ENCODE results near the gene KAZN. TPM values are rescaled to one million over a fixed set of nuclear protein-coding genes. Genes with fewer than 3 reads are reported as not detected.

KAZN gene
- total and polyA plus RNA-seq, 2 of the 8 experiments (the other 6 are each of a cell fraction or from before 2014, with no cell fraction given) = 3.7 to 11.8 TPM

DNA sequence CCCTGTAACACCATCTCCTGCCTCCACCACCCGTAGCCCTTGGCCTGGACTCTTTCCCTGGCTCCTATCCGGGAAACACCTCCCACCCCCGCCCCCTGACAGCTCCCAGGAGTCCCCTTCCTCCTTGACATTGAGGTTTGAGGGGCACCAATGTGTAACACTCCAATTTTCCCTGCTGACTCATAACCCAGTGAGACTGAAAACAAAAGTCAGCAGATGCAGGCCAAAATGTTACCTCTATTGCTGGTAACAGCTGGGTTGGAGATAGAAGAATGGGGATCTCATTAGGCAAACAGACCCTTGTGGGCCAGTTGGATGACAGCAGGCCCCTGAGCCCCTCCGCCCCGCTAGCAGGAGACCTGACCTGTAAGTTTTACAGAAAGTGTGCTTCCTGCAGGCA is 237.2 kb downstream of the KAZN start:
- Histone ChIP-seq H3K27me3 (replicated peaks in 1 of 4; ENCODE audit: control insufficient read depth in 3 of 4, extremely low read depth in 1 of 4, insufficient read depth in 3 of 4, low read length in 3 of 4) (no peaks in the 10 kb centered on the region), H4K8ac (ENCODE audit: extremely low read depth, insufficient read depth, low read length) (no peak overlapping the region), H2BK20ac (ENCODE audit: low read length) (no peak overlapping the region), H4K91ac (replicated peaks; ENCODE audit: insufficient read length, low read length) (no peak overlapping the region), H3K9me3 (ENCODE audit: insufficient read depth in 2 of 2, low read depth in 1 of 2, low read length in 1 of 2) (no peaks in the 10 kb centered on the region), H2BK120ac (replicated peaks; ENCODE audit: low read depth, low read length) (no peak overlapping the region), H2BK15ac (ENCODE audit: low read length) (no peak overlapping the region), H3K14ac (ENCODE audit: insufficient read length) (no peak overlapping the region), H2AK5ac (ENCODE audit: low read depth, low read length) (no peak overlapping the region), H3K36me3 (ENCODE audit: control insufficient read depth in 2 of 4, insufficient read depth in 4 of 4, low read length in 3 of 4) (no peaks in the 10 kb centered on the region), H3K27ac (ENCODE audit: low read depth, low read length) (no peak overlapping the region), H3K4me2 (ENCODE audit: insufficient read depth in 1 of 2, low read depth in 2 of 2, low read length in 2 of 2) (no peak overlapping the region), H2AFZ (ENCODE audit: low read length) (no peak overlapping the region), H3K23ac (ENCODE audit: insufficient read length) (no peak overlapping the region), H3K4me1 (replicated peaks in 1 of 4; ENCODE audit: control insufficient read depth in 3 of 4, insufficient read depth in 4 of 4, low read length in 3 of 4) (peaks cover 0 to 5% (median 0%) of the 10 kb centered on the region in 4 experiments; a peak in 1 of 7 replicates), H3K56ac (replicated peaks; ENCODE audit: insufficient read length, low read depth, low read length) (no peak overlapping the region), H4K20me1 (replicated peaks in 1 of 2; ENCODE audit: control insufficient read depth in 1 of 2, insufficient read depth in 2 of 2, low read length in 2 of 2) (no peaks in the 10 kb centered on the region), H2BK12ac (ENCODE audit: low read depth, low read length) (no peak overlapping the region), H3K9ac (replicated peaks in 1 of 4; ENCODE audit: extremely low read depth in 1 of 4, low read depth in 3 of 4, low read length in 3 of 4) (no peak overlapping the region; a peak in 1 of 7 replicates), H3K4ac (replicated peaks; ENCODE audit: insufficient read length, low read depth, low read length) (no peak overlapping the region), H3K79me1 (ENCODE audit: low read depth, low read length) (no peaks in the 10 kb centered on the region), H4K5ac (ENCODE audit: insufficient read length, low read depth, low read length) (no peak overlapping the region), H3K4me3 (ENCODE audit: extremely low read depth in 1 of 4, insufficient read depth in 2 of 4, low read depth in 3 of 4, low read length in 4 of 4) (no peak overlapping the region), H3K18ac (ENCODE audit: extremely low read depth, low read length) (no peak overlapping the region), H2BK5ac (ENCODE audit: low read depth, low read length) (no peak overlapping the region), H3K79me2 (ENCODE audit: control insufficient read depth in 1 of 2, insufficient read depth in 2 of 2, low read length in 2 of 2) (0 out of 4 replicates have a peak, but pooled peaks cover 0 to 3% of the 10 kb centered on the region in 2 experiments), H3K23me2 (ENCODE audit: low read depth, low read length) (no peaks in the 10 kb centered on the region)
- WGBS, 2 experiments (ENCODE audit: extremely low coverage in 1 of 2, insufficient coverage in 1 of 2, insufficient read length in 1 of 2, insufficient replicate concordance in 2 of 2, low coverage in 1 of 2, low lambda C conversion rate in 2 of 2, missing lambda C conversion rate in 1 of 2) = 86% methylated on average over 4 of the region's 5 CpGs; no CpG with 5 or more reads in 1 of the 2 experiments
- no peak for FAIRE-seq
- DNase-seq (ENCODE audit: low read depth in 1 of 2, low spot score in 2 of 2) = no peak
- ChIA-PET CTCF (ENCODE audit: partially characterized antibody) (interaction anchor here (0.6 to 2.7 kb wide), 12 partner anchors 13 to 1642 kb away, joined by 3 to 11 read pairs (median 3); no protein-coding TSS in a partner anchor), POLR2A (ENCODE audit: partially characterized antibody) (interaction anchor here (0.6 kb wide), 1 partner anchor 232 kb away, joined by 3 read pairs; no protein-coding TSS in a partner anchor)
- TF ChIP-seq CREB1 (IDR thresholded peaks at IDR 0.05) (no peak), TEAD4 (IDR thresholded peaks at IDR 0.05; ENCODE audit: low read depth, low read length) (no peak), SRF (IDR thresholded peaks at IDR 0.05; ENCODE audit: low read depth, low read length) (no peak), BRCA1 (IDR thresholded peaks at IDR 0.05; ENCODE audit: low read depth, low read length) (no peak), SP4 (IDR thresholded peaks at IDR 0.05; ENCODE audit: low read length) (no peak), NRF1 (IDR thresholded peaks at IDR 0.05; ENCODE audit: low read depth, low read length) (no peak), EP300 (IDR thresholded peaks at IDR 0.05; ENCODE audit: borderline replicate concordance in 1 of 2, low read depth in 2 of 2, low read length in 2 of 2) (no peak), CHD1 (IDR thresholded peaks at IDR 0.05; ENCODE audit: low read depth, low read length) (no peak), SP2 (IDR thresholded peaks at IDR 0.05; ENCODE audit: low read length) (no peak), BCL11A (IDR thresholded peaks at IDR 0.05; ENCODE audit: low read depth in 2 of 2, low read length in 2 of 2) (no peak), KDM4A (IDR thresholded peaks at IDR 0.05; ENCODE audit: low read depth, low read length, severe bottlenecking) (no peak), TCF12 (IDR thresholded peaks at IDR 0.05; ENCODE audit: low read depth, low read length) (no peak), JUN (IDR thresholded peaks at IDR 0.05; ENCODE audit: low read depth, low read length) (no peak)
- TF ChIP-seq, protein P1, sequence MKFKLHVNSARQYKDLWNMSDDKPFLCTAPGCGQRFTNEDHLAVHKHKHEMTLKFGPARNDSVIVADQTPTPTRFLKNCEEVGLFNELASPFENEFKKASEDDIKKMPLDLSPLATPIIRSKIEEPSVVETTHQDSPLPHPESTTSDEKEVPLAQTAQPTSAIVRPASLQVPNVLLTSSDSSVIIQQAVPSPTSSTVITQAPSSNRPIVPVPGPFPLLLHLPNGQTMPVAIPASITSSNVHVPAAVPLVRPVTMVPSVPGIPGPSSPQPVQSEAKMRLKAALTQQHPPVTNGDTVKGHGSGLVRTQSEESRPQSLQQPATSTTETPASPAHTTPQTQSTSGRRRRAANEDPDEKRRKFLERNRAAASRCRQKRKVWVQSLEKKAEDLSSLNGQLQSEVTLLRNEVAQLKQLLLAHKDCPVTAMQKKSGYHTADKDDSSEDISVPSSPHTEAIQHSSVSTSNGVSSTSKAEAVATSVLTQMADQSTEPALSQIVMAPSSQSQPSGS (IDR thresholded peaks at IDR 0.05; ENCODE audit: low read length) = no peak
